ENCODE data around the gene PIGV.

DNA sequence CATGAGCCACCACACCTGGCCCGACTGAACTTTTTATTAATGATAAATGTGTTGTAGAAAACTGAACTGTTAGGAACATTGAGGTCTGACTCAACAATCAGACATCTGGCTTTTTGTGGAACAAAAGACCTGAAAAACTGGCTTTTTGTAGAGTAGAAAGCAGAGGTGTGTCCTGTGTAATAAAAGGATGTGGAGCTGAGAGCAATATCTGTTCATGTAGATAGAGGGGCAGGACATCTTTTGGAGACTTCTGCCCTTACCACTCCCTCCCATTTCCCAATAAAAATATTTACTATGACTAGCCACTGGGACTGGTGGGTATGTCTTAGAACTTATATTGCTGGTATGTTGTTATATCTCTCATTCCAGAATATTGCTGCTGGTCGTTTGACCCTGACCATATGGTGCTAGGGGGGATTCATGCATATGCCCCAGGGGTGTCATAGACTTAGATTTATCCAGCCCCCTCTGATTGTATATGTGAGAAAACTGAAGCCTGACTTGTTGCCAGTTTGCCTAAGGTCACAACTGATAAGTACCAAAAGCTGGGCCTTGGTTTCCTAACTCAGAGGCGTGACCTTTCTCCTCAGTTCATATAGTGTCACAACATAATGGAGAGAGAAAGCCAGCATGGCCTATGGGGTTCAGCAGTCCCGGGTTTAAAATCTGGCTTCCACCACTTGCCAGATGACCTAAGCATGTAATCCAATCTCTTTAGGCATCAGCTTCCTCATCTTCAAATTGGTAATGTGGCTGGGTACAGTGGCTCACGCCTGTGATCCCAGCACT lies 33.5 kb upstream of the PIGV start:
- no peak for TF ChIP-seq GATA2 (IDR thresholded peaks at IDR 0.05; ENCODE audit: low read depth, low read length)
- TF ChIP-seq GATA3 (IDR thresholded peaks at IDR 0.05; ENCODE audit: low read depth, low read length) = no peak
